ENCODE data around the gene POLL.
A peak's percentile ranks its signal among the peaks of the same experiment; 100 is the strongest.
"Not testable (repeated sequence)": the region's sequence is repeated elsewhere in the genome, so short reads cannot be mapped to it uniquely, and the experiment has no call there.

POLL gene

DNA sequence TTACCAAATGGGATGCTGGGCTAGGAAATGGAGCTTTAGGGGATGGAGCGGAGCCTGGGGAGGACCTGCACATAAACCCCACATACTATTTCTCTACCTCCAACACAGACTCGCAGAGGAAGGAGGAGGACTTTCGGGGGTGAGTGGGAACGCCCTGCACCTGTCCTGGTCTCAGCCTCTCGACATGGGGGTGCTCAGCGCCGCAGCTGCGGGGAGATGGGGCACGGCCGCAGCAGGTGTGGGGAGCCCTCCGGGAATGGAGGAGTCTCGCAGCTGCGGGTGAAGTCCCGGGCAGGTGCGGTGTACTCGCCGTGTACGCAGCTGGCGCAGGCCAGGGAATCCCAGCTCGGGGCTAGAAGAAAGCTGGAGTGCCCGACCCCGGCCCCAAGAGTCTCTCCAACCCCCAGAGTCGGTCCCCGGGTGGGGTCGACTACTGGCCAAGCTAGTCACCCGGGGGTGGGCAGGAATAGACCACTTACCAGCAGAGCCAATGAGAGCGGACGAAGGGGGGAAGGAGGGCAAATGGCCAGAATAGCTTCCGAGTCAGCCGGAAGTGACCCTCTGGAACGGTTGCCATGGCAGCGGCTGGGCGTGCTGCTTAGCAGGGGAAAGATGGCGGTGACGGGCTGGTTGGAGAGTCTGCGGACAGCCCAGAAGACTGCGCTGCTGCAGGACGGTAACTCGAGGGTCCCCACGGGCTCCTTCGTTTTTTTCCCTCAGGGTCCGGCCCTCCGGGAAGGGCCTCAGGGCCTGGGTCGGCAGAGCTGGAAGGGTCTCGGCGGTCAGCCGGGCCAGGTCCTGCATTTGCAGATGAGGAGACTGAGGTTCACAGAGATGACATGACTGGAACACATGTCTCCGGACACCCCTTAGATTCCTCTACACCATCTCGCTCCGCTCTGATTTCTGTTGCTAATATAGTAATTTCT lies at the start of gene POLL, which contains the start of gene DPCD:
Gene POLL, minus strand, starts transcription at position 533 of the 929 bp plus-strand sequence. CDS start 897 bp downstream, outside the sequence.
Gene DPCD, plus strand, starts transcription at position 597 of the 929 bp plus-strand sequence. Its CDS starts 16 bp downstream, at position 613.
- FAIRE-seq (peak; percentile 99), DNase-seq (ENCODE audit: insufficient read length, low spot score) (peak; percentile 96)

DNA sequence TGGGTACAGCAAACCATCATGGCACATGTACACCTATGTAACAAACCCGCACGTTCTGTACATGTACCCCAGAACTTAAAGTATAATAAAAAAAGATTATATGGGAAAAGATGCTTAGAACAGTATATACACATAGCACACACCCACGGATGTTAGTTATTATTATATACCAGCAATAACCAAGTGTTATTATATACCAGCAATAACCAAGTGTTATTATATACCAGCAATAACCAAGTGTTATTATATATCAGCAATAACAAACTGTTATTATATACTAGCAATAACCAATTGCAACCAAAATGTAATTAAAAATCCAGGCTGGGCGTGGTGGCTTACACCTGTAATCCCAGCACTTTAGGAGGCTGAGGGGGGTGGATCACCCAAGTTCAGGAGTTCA lies 45.5 kb upstream of the POLL start:
- not testable (repeated sequence) for DNase-seq (ENCODE audit: insufficient read length, low spot score); FAIRE-seq

DNA sequence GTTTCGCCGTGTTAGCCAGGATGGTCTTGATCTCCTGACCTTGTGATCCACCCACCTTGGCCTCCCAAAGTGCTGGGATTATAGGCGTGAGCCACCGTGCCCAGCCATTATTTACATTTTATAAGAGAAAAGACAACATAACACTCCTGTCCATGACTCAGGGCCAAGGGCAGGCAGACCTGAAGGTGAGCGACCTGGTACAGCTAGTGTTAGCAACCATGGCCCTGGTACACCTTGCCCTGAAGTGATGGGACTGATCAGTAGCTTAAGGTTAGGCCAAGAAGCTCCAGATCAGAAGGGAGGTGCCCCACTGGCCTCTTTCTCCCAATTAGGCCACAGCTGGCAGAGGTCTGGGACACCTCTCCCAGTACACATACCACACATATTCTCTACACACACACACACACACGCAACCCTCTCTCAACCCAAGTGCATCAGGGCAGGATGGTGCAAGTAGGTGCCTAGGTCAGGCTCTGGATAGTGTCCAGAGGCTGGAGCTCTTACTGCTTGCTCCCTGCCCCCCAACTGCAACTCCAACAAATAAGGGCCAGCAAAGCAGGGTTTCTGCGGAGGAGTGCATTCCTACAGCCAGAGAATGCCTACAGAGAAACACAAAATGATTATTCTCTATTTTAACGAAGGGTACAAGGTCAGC lies 43.9 kb upstream of the POLL start:
- DNase-seq (ENCODE audit: insufficient read length, low spot score), result no peak
- no peak for FAIRE-seq

DNA sequence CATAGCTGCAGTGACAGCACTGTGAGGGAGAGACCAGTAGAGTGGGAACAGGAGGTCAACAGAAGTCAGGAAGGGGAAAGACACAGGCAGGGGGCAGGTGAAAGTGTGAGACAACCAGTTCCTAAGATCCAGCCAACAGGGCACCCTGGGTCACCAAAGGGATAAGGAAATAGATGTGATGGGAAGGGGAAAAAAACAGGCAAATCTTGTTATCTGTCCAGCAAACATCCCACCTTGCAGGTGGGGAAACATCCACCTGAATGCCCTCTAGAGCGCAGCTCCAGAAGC lies 42.5 kb upstream of the POLL start:
- FAIRE-seq, result no peak
- DNase-seq (ENCODE audit: insufficient read length, low spot score), result no peak

DNA sequence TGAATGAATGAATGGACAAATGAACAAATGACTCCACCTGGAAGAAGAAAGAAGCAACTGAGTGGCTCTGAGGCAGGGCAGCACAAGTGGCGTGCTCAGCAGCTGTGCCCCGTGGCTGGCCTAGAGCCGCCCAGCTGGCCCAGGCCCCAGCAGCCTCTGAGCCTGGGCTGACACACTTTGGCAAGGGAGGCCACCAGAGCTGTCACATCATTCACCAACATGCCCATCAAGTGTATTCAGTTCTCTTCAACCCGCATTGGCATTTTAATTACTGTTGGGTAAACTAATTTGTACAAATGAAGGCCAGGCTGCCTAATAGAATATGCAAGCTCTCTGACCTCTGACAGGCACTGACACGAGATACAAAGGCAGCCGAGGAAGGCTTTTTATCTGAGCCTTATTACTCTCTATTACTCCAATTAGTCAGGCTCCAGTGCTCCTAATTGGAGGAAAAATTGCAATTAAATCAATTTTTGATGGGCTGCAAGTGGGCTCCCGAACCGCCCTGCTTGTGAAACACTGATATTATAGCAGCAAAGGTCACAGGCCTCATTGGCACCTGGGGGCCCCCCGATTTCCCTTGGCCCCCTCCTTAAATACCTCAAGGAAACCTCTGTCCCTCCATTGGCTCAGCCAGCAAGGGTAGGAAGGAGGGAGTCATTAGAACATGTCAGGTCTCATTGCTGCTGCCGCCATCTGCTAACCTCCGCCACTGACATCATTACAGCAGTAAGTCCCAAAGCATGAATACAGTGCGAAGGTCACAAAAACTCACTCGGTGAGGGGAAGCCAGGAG lies 42.0 kb upstream of the POLL start:
- DNase-seq (ENCODE audit: insufficient read length, low spot score) (no peak), FAIRE-seq (no peak)

DNA sequence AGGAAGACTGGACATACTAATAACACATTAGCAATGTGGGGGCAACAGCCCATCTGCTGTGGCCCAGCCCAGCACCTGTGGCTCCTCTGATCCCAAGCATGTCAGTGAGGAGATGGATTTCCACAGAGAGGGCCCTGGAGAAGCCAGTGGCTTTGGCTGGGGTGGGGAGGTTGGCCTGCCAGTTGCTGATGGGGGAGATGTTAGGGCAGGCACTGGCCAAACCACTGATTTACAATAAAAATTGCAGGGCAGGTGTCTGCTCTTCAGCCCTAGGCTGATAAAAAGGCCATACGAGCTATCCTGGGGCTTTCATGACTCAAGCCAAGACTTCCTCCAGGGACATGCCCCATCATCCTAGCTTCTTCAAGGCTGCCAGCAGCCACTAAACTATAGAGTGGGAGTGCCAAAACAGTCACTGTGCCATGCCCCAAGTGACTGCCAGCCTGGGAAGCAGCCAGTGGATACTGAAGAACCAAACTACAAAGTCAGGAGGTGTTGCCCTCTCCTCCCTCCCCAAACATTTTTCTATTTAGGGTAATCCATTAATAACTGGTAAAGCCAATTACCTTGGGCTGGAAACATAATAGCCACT lies 37.9 kb upstream of the POLL start:
- DNase-seq (ENCODE audit: insufficient read length, low spot score), result no peak

DNA sequence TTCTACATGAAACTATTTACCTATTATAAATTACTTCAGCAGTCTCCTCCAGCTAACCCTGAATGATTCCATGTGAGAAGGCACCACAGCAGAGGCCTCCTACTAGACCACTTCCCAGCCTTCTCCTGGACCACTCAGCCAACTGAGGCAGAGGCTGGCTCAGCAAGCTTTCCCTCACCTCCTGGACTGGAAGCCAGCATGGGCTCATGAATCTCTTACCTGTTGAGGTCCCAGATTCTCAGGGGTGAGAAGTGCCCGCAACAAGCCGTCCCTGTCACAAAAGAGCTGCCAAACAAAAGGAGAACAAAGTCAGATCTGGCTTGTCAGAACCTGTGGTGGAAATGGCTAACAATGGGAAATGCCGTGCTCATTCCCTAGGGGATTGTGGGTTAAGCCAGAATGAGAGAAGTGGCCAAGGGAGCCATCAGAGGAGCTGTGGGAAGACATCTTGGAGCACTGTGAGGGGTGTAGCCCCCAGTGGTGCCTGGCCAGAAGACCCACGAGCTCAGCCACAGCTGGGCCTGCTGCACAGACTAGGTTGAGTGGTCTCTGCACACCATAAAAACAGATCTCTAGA lies 36.6 kb upstream of the POLL start:
- DNase-seq (ENCODE audit: insufficient read length, low spot score), result no peak
- FAIRE-seq, result no peak

More for the DNA sequence above, 37.9 kb upstream of the POLL start:
- no peak for FAIRE-seq

DNA sequence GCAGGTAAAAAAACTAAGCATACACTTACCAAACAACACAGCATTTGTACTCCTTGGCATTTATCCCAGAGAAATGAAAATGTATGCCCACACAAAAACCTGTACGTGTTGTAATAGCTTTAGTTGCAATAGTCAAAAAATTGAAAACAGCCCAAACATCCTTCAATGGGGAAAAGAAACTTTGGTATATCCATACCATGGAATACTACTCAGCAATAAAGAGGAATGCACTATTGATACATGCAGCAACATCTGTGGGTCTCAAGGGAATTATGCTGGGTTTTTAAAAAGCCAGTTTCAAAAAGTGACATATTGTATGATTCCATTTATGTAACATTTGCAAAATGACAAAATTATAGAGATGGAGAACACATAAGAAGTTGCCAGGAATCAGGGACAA lies 35.5 kb upstream of the POLL start:
- FAIRE-seq (no peak), DNase-seq (ENCODE audit: insufficient read length, low spot score) (no peak)

DNA sequence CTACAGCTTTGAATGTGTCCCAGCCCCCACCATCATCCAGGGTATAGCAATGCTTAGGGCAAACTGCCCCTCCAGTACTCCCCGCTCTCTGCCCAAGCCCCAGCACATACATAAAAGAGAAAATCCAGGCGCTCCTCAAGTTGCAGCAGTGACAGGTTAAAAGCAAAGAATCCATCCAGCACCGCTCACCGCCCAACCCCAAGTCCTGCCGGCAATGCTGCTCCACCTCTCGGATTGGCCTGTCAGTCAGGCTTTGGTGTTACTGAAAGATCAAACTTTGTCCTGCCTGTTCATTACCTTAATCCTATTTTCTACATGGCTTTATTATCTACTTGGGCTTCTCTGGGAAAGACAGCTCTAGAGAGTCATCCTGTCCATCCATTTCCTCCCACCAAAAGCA lies 31.9 kb upstream of the POLL start:
- FAIRE-seq, result no peak
- no peak for DNase-seq (ENCODE audit: insufficient read length, low spot score)

DNA sequence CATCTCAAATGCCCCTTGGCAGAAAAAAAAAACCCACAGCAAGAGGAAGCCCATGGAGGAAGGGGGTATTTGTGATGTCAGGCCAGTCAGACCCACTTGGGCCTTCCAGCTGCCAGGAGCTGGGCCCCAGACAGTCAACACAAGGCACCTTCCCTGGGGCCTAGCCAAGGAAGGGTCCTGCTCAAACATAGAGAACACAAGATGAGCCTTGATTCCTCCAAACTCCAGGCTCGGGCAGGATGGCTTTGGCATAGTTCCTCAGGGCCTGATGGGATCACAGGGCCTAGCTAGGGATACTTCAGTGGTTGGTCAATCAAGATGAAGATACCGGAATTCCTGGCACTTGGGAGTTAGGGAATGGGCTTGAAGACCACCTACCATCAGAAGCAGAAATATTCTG lies 30.8 kb upstream of the POLL start:
- DNase-seq (ENCODE audit: insufficient read length, low spot score) (no peak), FAIRE-seq (no peak)

DNA sequence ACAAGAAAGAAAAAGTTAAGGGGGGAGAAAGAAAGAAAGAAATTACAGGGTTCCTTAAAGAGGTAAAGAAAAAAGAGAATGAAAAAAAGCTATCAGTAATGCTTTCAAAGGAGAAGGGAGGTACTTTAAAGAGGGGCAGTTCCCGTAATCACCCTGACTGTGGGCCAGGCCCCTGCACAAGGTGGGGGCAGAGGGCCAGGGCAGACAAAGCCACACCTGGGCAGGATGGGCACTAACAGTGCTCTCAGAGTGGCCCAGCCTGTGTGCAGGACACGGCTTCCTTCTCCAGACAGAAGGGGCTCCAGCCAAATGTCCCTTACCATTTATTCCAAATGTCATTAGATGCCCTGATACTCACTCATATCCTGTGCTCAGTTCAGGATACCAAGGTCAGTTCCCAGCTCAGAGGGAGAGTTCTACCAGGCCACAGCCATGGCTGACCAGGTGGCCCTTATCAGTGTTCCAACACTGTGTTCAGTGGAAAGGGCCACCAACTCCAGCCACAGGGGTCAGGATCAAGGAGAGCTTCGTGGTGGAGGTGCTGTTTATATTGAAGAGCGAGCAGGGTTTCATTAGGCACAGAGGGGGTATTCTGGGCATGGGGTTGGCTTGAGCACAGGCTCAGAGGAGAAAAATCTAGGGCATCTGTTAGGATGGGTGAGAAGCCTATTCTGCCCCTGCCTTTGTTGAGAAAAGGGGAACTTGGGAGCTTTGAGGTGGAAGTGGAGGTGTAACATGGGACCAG lies 29.9 kb upstream of the POLL start:
- no peak for FAIRE-seq
- DNase-seq (ENCODE audit: insufficient read length, low spot score), result no peak

DNA sequence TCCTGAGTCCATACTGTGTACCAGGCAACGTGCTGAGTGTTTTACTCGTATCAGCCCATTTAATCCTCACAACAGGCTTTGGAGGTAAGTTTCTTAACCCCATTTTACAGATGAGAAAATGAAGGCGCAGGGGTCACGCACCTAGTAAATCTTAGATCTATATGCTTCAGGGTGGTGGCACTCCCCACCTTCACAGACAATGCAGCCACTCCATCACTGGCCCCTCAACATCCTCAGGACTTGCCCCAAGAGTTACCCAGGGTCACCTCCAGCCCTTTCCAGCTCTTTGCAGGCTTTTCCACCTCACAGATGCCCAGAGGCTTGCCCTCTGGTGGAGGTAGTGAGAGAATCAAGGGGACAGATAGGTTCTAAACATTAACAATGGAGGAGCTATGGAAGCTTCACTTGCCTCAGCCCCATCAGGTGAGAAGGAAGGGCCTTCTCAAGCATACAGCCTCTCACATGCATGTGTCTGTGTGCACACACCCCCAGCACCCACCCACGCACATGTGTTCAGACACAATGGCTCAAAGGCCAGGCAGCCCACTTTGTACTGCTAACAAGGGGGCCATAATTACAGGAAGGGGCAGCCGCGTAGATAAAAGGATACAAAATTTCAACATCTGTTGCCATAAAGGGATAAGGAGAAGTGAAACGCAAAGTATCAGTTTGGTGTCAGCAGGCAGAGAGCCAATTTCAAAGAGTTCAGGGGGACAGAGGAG lies 29.2 kb upstream of the POLL start:
- FAIRE-seq, result no peak

DNA sequence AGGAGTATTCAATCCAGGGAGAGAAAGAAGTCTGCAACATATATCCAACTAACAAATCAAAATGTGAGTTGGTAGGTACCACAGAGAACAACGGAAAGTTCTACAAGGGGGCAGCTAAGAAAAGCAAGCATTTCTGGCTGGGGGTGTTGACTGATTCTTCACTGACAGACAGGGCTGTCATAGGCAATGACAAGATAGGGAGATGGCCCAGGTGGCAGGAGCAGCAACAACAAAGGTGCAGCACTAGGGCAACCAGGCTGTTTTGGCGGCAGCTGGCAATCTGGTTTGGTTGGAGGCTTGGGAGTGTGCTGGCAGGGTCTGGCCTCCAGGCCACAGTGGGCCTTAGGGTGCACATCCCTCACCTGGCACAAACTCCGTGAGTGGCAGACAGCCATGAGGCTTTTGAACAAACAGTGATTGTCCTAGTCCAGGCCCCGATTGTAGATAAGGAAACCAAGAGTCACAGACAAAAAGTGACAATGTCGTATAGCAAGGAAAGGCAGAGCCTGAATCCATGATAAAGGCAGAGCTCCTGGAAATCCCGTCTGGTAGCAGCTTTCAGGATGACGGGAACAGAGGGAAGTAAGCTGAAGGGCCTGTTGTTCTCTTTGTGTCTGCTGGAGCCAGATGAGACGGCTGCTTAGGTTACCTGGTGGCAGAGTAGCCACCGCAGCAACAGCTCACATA lies 28.5 kb upstream of the POLL start:
- no peak for DNase-seq (ENCODE audit: insufficient read length, low spot score)
- FAIRE-seq, result no peak

More for the DNA sequence above, 29.2 kb upstream of the POLL start:
- DNase-seq (ENCODE audit: insufficient read length, low spot score), result peak; percentile 40

DNA sequence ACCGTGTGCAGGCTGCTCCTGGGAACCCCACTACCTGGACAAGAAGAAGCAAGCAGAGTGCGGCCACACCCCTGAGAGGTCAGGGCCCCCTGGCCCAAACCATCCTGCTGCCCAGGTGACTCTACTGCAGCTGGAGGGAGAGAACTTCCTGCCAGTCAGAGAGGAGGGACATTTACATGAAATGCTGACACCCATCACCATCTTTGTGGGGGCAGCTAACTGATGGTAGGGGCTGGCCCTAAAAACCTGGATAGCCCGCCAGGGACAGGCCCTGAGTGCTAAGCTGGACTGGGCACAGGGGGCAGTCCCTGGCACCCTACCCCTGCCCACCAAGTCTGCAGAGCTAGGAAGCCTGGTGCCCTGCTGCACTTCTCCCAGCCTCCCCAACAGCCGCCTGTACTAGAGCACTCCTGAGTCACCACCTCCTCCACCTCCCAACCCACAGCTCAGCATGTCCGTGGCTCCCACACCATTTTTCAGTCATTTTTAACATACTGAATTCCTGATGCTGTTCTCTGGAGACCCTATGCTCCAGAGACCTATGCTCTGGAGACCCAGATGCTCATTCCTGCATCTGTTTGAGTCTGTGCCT lies 27.6 kb upstream of the POLL start:
- FAIRE-seq, result no peak
- DNase-seq (ENCODE audit: insufficient read length, low spot score), result no peak

DNA sequence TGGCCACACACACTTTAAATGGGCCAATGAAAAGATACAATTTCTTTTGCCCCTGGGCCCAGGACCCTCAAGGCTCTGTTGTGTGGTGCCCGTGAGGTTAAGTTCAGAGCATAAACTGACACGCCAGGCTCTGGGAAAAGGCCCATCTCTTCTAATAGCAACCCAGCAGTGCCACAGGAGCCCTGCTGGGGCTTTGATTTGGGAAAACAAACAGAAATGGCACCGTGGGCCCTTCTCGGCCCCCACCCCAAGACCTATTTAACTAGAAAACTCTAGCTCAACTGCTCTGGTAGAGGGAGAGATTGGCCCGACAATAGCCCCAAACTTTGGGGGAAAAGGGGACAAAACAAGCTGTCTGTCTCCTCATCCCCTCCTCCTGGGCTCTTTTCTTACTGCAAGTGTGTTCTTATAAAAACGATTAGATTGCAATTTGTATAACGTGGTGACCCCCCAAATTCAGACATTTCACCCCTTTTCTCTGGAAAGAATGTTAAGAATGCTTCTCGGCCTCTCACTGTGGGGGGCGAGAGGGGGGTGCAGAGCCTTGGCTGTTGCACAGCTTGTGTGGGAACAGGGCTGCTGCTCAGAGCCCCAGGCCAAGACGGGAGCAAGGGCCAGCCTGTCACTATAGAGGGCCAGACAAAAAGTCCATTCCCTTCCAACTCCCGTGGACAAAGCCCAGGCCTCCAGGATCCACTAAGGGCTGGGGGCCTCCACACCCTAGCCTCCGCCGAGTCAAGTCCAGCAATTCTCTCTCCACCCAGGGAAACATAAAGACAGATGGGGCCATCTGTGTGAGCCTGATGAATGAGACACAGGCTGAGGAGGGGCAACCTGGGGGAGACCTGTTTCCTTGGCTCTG lies 26.8 kb upstream of the POLL start:
- FAIRE-seq (no peak), DNase-seq (ENCODE audit: insufficient read length, low spot score) (no peak)

DNA sequence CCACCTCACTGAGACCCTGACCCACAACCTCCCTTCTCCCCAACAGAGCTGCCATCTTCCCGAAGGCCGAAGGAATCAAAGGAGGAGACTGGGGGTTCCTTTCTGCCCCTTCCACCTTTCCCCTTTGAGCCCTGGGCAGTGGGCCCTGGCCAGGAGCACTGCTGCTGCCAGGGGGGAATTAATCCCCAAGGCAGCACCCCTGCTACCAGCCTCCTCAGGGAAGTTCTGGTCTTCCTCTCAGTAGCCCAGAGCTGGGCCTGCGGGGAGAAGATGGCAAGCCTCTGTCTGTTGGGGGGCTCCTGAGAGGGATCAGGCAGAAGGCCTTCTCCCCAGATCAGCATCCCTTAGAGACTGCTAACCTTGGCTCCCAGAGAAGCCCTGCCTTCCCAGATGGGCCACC lies 25.6 kb upstream of the POLL start:
- DNase-seq (ENCODE audit: insufficient read length, low spot score), result no peak
- FAIRE-seq, result no peak

DNA sequence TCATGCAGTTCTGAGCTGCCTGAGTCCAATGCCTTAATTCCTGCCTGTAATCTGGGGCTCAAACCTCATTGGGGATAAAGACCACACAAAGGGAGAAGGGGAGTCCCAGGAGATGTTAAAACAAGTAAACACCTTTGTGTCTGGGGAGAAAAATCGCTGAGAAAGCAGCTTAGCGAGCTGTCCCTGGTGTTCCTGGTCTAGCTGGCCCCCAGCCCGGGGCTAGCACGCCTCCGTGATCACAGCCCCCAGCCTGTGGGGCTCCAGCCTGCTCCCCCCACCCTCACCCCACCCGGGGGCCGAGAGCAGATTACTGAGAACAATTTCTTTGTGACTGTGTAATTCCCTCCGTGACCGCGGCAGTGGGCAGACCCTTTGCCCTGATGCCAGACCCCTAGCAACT lies 24.8 kb upstream of the POLL start:
- DNase-seq (ENCODE audit: insufficient read length, low spot score), result no peak
- no peak for FAIRE-seq

Measured in GM19239 (cell line).